SK-N-SH (cell line): Measurements from ENCODE around the gene FGFBP1. TPM values are rescaled to one million over a fixed set of nuclear protein-coding genes. Genes with fewer than 3 reads are reported as not detected.
A peak's percentile ranks its signal among the peaks of the same experiment; 100 is the strongest.

Experiments used
- CTCF ChIA-PET: fragments of 300-600, 350-600 bp; formaldehyde crosslinking; extraction: SDS; loops from one replicate; lab custom pipeline; 2021; lab: Yijun Ruan, JAX
- POLR2A ChIA-PET: fragments of 350-600 bp; sonication (Branson Sonifier 250); formaldehyde crosslinking; extraction: SDS; loops from one replicate; lab custom pipeline; 2020; ENCODE audit warnings: antibody characterized with exemption, inconsistent platforms; lab: Yijun Ruan, JAX
- DNase-seq: peaks from one replicate; pipeline ENCODE4 v3.0.0; 2012
- H2AFZ ChIP-seq: fragments of 200-600 bp; sonication (generic); 2 replicates; pipeline ENCODE4 v1.8.1; 2016; ENCODE audit warnings: antibody characterized with exemption, mild to moderate bottlenecking, low read depth
- H3F3A ChIP-seq: fragments of 200-600 bp; sonication (generic); replicated peaks from 2 replicates; pipeline ENCODE3; 2016; ENCODE audit warnings: antibody characterized with exemption, mild to moderate bottlenecking; ENCODE audit not compliant: insufficient read depth
- H3K27ac ChIP-seq, 2 experiments: fragments of 200-500 bp in 1 of 2; fragments of 200-600 bp in 1 of 2; sonication (Bioruptor generic) in 1 of 2; sonication (generic), shearing (Covaris generic) in 1 of 2; 2 replicates each; pipeline versions ENCODE4 v1.5.1 to v1.6.1; 2014 to 2016; ENCODE audit warnings: low read depth in 2 of 2, inconsistent platforms in 1 of 2, low read length in 1 of 2, mild to moderate bottlenecking in 1 of 2, mixed read lengths in 1 of 2
- H3K27me3 ChIP-seq: fragments of 200-600 bp; sonication (generic), shearing (Covaris generic); 2 replicates; pipeline ENCODE4 v1.6.1; 2016; ENCODE audit warnings: mixed run types; ENCODE audit not compliant: insufficient read depth
- H3K36me3 ChIP-seq, 2 experiments: fragments of 200-500 bp in 1 of 2; fragments of 200-600 bp in 1 of 2; sonication (Bioruptor generic) in 1 of 2; sonication (generic) in 1 of 2; replicated peaks in 1 of 2; 2 replicates each; pipeline versions ENCODE3 to v1.5.1; 2014 to 2016; ENCODE audit warnings: low read length in 1 of 2, mild to moderate bottlenecking in 1 of 2; ENCODE audit not compliant: insufficient read depth in 2 of 2, control insufficient read depth in 1 of 2
- H3K4me1 ChIP-seq, 2 experiments: fragments of 200-500 bp in 1 of 2; fragments of 200-600 bp in 1 of 2; sonication (Bioruptor generic) in 1 of 2; sonication (generic), shearing (Covaris generic) in 1 of 2; 2 replicates each; pipeline versions ENCODE4 v1.5.1 to v1.6.1; 2014 to 2016; ENCODE audit warnings: low read depth in 1 of 2, low read length in 1 of 2, mixed run types in 1 of 2; ENCODE audit not compliant: insufficient read depth in 2 of 2, control insufficient read depth in 1 of 2
- H3K4me2 ChIP-seq: fragments of 200-600 bp; sonication (generic), shearing (Covaris generic); 2 replicates; pipeline ENCODE4 v1.6.1; 2017; ENCODE audit warnings: mixed run types
- H3K4me3 ChIP-seq, 2 experiments: fragments of 200-500 bp in 1 of 2; fragments of 200-600 bp in 1 of 2; sonication (Bioruptor generic) in 1 of 2; sonication (generic), shearing (Covaris generic) in 1 of 2; 2 replicates each; pipeline versions ENCODE4 v1.5.1 to v1.8.1; 2014 to 2016; ENCODE audit warnings: low read depth in 2 of 2, inconsistent platforms in 1 of 2, low read length in 1 of 2, mild to moderate bottlenecking in 1 of 2, mixed read lengths in 1 of 2, moderate library complexity in 1 of 2
- H3K79me2 ChIP-seq: fragments of 200-600 bp; sonication (generic); 2 replicates; pipeline ENCODE4 v1.8.1; 2017; ENCODE audit warnings: mild to moderate bottlenecking; ENCODE audit not compliant: insufficient read depth
- H3K9ac ChIP-seq: fragments of 200-600 bp; sonication (generic); 2 replicates; pipeline ENCODE4 v1.6.1; 2017; ENCODE audit warnings: mixed run types
- H3K9me2 ChIP-seq: fragments of 200-600 bp; sonication (generic); 2 replicates; pipeline ENCODE4 v1.6.1; 2017; ENCODE audit warnings: mixed run types
- H3K9me3 ChIP-seq: fragments of 200-600 bp; sonication (generic); 2 replicates; pipeline ENCODE4 v1.6.1; 2017; ENCODE audit warnings: mixed run types, mild to moderate bottlenecking, moderate library complexity
- H4K20me1 ChIP-seq: fragments of 200-600 bp; sonication (generic); 2 replicates; pipeline ENCODE4 v1.6.1; 2017; ENCODE audit warnings: mild to moderate bottlenecking, mixed run types; ENCODE audit not compliant: insufficient read depth
- CTCF ChIP-seq: fragments of 200-600 bp; sonication (generic); IDR thresholded peaks from 2 replicates; pipeline ENCODE4 v1.6.1; 2017; ENCODE audit warnings: antibody characterized with exemption, mild to moderate bottlenecking, moderate library complexity
- EP300 ChIP-seq, 2 experiments: IDR thresholded peaks; 2 replicates each; pipeline versions ENCODE4 v1.4.0 to v1.6.1; 2012; ENCODE audit warnings: borderline replicate concordance in 1 of 2, low read depth in 1 of 2, low read length in 1 of 2
- EZH2phosphoT487 ChIP-seq: fragments of 200-600 bp; sonication (generic); IDR thresholded peaks from 2 replicates; pipeline ENCODE4 v1.6.1; 2017; ENCODE audit warnings: low read depth, mixed run types, mild to moderate bottlenecking, antibody characterized with exemption, moderate library complexity, borderline replicate concordance
- GABPA ChIP-seq: IDR thresholded peaks from 2 replicates; pipeline ENCODE4 v1.4.0; 2012; ENCODE audit warnings: low read depth, mild to moderate bottlenecking
- GATA2 ChIP-seq: sonication (generic); formaldehyde crosslinking; IDR thresholded peaks from 2 replicates; pipeline ENCODE4 v1.5.0; 2020; ENCODE audit warnings: mild to moderate bottlenecking, missing genetic modification reagents
- IRF3 ChIP-seq: fragments of 150-350 bp; IDR thresholded peaks from 2 replicates; pipeline ENCODE4 v1.6.1; 2016; ENCODE audit warnings: mild to moderate bottlenecking, low read depth, low read length
- MAX ChIP-seq: IDR thresholded peaks from 2 replicates; pipeline ENCODE4 v1.4.0; 2012; ENCODE audit warnings: low read depth
- PBX3 ChIP-seq: IDR thresholded peaks from 2 replicates; pipeline ENCODE4; 2012
- POLR2AphosphoS5 ChIP-seq: IDR thresholded peaks from 2 replicates; pipeline ENCODE4 v1.6.1; 2012; ENCODE audit warnings: low read depth, low read length
- RCOR1 ChIP-seq: fragments of 150-350 bp; IDR thresholded peaks from 2 replicates; pipeline ENCODE4 v1.6.1; 2017; ENCODE audit warnings: antibody characterized with exemption, low read length
- REST ChIP-seq: IDR thresholded peaks from 2 replicates; pipeline ENCODE4 v1.6.1; 2012; ENCODE audit warnings: mild to moderate bottlenecking, low read depth, low read length, moderate library complexity
- SIN3A ChIP-seq: IDR thresholded peaks from 2 replicates; pipeline ENCODE4 v1.6.1; 2012; ENCODE audit warnings: low read depth, mild to moderate bottlenecking, low read length, moderate library complexity, borderline replicate concordance
- TCF12 ChIP-seq: IDR thresholded peaks from 2 replicates; pipeline ENCODE4 v1.4.0; 2012
- USF1 ChIP-seq: IDR thresholded peaks from 2 replicates; pipeline ENCODE4 v1.4.0; 2012; ENCODE audit warnings: low read depth, borderline replicate concordance
- USF2 ChIP-seq: fragments of 150-350 bp; IDR thresholded peaks from 2 replicates; pipeline ENCODE4 v1.6.1; 2017; ENCODE audit warnings: antibody characterized with exemption, low read length, low read depth, borderline replicate concordance
- YY1 ChIP-seq: IDR thresholded peaks from 2 replicates; pipeline ENCODE4 v1.4.0; 2012; ENCODE audit warnings: low read depth, mild to moderate bottlenecking
- WGBS: methylation state at CpG from one replicate; pipeline ENCODE4 v1.1.6; 2017; ENCODE audit warnings: low lambda C conversion rate; 5-methylcytosine and 5-hydroxymethylcytosine counted together
- polyA plus RNA-seq, 3 experiments: library from polyadenylated mRNA; depleted of rRNA; stranded (reverse); fragments of >200 nt; gene quantifications; 2 replicates each; pipeline ENCODE4 v1.2.3, GENCODE V29; 2012

FGFBP1 gene
- polyA plus RNA-seq, 1 of the 3 experiments (the other 2 are of a cell fraction) = 0.13 TPM

GRCh38 chr4:15907430-15907829 lies 31.1 kb downstream of the FGFBP1 start:
- peak; percentile 65 for DNase-seq
- H2AFZ ChIP-seq = no peak overlapping the region
- no peak overlapping the region; a peak in 1 of 4 replicates for H3K27ac ChIP-seq
- H3K27me3 ChIP-seq = no peaks in the 10 kb centered on the region
- H3K4me3 ChIP-seq = no peak overlapping the region
- H3K9ac ChIP-seq = no peak overlapping the region
- no peaks in the 10 kb centered on the region for H3K9me2 ChIP-seq
- CTCF ChIA-PET = interaction anchor here (1.2 to 3.5 kb wide), 5 partner anchors 21 to 102 kb away, joined by 4 to 21 read pairs (median 9); no protein-coding TSS in a partner anchor
- no peaks in the 10 kb centered on the region for H4K20me1 ChIP-seq
- H3K79me2 ChIP-seq = no peaks in the 10 kb centered on the region
- peaks cover 0 to 10% of the 10 kb centered on the region in 2 experiments; a peak in 2 of 4 replicates for H3K4me1 ChIP-seq
- no peaks in the 10 kb centered on the region for H3K9me3 ChIP-seq
- H3K4me2 ChIP-seq = no peak overlapping the region
- no peak for TF ChIP-seq MAX
- peak in 1 of 2 experiments; percentile 60; a peak in 2 of 4 replicates for TF ChIP-seq EP300 (IDR thresholded peaks at IDR 0.05; ENCODE audit: borderline replicate concordance in 1 of 2, low read depth in 1 of 2, low read length in 1 of 2)
- no peak for TF ChIP-seq USF2
- no peak for TF ChIP-seq EZH2phosphoT487
- TF ChIP-seq TCF12 = peak; percentile 77
- TF ChIP-seq POLR2AphosphoS5 = 0 out of 2 replicates have a peak, but pooled peaks have one; percentile 17
- WGBS = 90% methylated on average over 1 of the region's 1 CpG
- POLR2A ChIA-PET = no interaction called here
- H3F3A ChIP-seq = no peaks in the 10 kb centered on the region
- no peaks in the 10 kb centered on the region for H3K36me3 ChIP-seq

GRCh38 chr4:15906020-15906443 lies 32.5 kb downstream of the FGFBP1 start:
- Histone ChIP-seq H3K9me3 (no peaks in the 10 kb centered on the region), H3K4me1 (peaks cover 0 to 10% of the 10 kb centered on the region in 2 experiments; a peak in 2 of 4 replicates), H3K4me2 (no peak overlapping the region), H2AFZ (no peak overlapping the region), H3K27me3 (no peaks in the 10 kb centered on the region), H3K9ac (no peak overlapping the region), H3K27ac (no peak overlapping the region), H3K79me2 (no peaks in the 10 kb centered on the region), H3F3A (no peaks in the 10 kb centered on the region), H3K36me3 (no peaks in the 10 kb centered on the region), H4K20me1 (no peaks in the 10 kb centered on the region), H3K4me3 (no peak overlapping the region), H3K9me2 (no peaks in the 10 kb centered on the region)
- CTCF ChIA-PET = interaction anchor here (0.5 to 3.8 kb wide), 4 partner anchors 20 to 153 kb away, joined by 3 to 21 read pairs (median 6); no protein-coding TSS in a partner anchor
- WGBS = 94% methylated on average over 8 of the region's 25 CpGs
- no peak for DNase-seq
- POLR2A ChIA-PET = no interaction called here
- TF ChIP-seq SIN3A (no peak), MAX (no peak), USF1 (no peak), GATA2 (CRISPR knock-in tag) (no peak), YY1 (no peak), CTCF (no peak), RCOR1 (no peak), PBX3 (no peak), IRF3 (no peak), GABPA (no peak), REST (no peak), TCF12 (no peak)
